HG03521 (cell line): Measurements from ENCODE around the gene RETREG3.
"Not testable (repeated sequence)": the region's sequence is repeated elsewhere in the genome, so short reads cannot be mapped to it uniquely, and the experiment has no call there.

ENCODE experiments used
- ATAC-seq: cut with Tn5 transposase; IDR thresholded peaks from one replicate; pipeline ENCODE4 v1.9.1; 2021; ENCODE audit warnings: mild to moderate bottlenecking, moderate library complexity; ENCODE audit not compliant: unreplicated experiment

The RETREG3 gene

GRCh38 chr17:42613699-42614295 lies 4.6 kb upstream of the RETREG3 start:
- no peak for ATAC-seq

GRCh38 chr17:42612013-42612412 lies 2.8 kb upstream of the RETREG3 start:
- no peak for ATAC-seq

- ATAC-seq = not testable (repeated sequence)
These were observed 934 bp upstream of the RETREG3 start for GRCh38 chr17:42609814-42610801.

- no peak for ATAC-seq
These were observed 631 bp downstream of the RETREG3 start for GRCh38 chr17:42608305-42609181.

DNA sequence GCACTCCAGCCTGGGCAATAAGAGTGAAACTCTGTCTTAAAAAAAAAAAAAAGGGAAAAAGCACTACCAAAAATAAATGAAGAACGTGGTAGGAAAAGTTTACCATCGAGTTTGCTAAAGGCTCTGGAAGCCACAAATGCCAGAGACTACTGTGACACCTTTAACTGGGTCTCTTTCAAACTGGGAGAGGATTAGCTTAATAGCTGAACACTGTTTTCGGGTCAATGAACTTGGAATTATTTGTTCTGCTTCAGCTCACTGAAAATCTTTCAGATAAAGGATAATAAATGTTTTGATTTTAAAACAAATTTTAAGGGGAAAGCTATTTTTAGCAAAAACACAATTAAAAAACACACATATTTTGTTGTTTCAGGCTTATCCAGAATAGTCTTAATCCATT lies 1.4 kb downstream of the RETREG3 start:
- no peak for ATAC-seq

DNA sequence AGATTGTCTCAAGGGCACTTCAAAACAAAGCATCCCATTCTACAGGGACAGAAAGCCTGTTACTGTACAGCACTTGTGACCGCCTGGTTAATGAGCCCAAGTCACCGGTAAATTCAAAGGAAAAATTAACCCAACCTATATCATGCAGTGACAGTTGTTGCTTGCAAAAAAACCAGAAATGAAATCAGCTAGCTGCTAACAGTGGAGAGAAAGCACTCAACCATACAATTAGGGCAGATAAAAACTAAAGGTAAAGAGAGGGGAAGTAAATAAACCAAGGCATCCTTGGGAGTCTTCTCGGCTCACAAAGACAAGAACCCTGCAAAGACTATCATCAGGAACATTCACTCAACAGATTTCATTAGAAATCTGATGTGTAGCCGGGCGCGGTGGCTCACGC lies 5.9 kb downstream of the RETREG3 start:
- ATAC-seq = no peak

GRCh38 chr17:42598905-42599304 lies 10.3 kb downstream of the RETREG3 start:
- no peak for ATAC-seq

- ATAC-seq = no peak
These were observed 12.8 kb downstream of the RETREG3 start for GRCh38 chr17:42596386-42596785.

GRCh38 chr17:42591411-42591810 lies 17.8 kb downstream of the RETREG3 start:
- ATAC-seq = no peak

DNA sequence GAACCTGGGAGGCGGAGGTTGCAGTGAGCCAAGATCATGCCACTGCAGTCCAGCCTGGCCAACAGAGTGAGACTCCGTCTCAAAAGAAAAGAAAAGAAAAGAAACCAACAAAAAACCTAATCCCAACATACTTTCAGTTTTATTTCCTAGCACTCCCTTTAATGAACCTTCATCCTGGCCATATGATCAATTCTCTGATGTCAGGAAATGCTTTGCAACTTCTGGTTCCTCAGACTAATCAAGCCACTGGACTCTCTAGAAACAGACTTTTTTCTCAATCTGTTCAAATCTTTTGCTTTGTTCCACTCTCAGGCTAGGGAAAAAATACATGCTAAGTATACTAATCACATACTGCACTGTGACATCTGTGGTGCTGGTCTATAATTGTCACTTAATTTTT lies 18.3 kb downstream of the RETREG3 start:
- no peak for ATAC-seq

GRCh38 chr17:42586514-42587230 lies 22.5 kb downstream of the RETREG3 start:
- no peak for ATAC-seq

DNA sequence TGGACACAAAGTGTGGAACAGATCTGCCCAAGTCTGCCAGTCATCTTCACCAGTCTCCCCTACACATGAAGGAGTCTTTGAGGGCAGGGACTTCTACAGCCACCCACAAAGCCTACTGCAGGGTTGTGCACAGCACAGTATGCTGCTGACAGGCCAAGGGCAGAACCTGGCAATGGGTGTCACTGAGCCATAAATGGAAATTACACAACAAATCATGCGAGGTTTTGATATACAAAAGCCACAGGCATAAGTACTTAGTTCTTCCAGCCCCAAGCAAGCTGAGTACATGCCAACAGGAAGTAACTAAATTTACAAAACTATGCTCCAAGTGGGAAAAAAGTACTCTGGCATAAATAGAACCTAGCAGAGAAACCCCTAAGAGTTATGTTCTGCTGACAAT lies 23.8 kb downstream of the RETREG3 start:
- ATAC-seq = no peak

GRCh38 chr17:42584880-42585279 lies 24.3 kb downstream of the RETREG3 start:
- no peak for ATAC-seq

DNA sequence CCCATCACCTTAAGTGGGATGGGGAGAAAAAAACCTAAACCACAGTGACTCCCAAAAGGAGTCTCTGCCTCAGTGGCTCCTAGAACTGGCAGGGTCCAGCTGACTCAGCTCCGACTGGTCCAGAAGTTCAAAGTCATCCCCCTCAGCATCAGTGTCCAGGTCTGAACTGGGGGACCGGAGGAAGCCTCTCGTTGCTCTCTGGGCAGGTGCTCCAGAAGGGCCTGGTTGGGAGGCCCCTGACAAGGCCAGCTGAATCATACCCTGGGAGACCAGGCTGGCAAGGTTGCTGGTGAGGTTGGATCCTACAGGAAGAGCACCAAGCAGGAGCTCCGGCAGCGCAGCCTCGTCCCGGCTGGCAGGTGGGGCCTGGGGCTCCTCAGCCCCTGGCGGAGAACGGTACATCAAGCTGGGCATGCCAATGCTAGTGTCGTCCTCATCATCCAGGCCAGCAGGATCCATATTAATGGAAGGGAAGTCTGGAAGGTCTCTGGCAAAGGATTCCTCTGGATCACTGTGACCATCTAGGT lies 27.4 kb downstream of the RETREG3 start:
- ATAC-seq = no peak

DNA sequence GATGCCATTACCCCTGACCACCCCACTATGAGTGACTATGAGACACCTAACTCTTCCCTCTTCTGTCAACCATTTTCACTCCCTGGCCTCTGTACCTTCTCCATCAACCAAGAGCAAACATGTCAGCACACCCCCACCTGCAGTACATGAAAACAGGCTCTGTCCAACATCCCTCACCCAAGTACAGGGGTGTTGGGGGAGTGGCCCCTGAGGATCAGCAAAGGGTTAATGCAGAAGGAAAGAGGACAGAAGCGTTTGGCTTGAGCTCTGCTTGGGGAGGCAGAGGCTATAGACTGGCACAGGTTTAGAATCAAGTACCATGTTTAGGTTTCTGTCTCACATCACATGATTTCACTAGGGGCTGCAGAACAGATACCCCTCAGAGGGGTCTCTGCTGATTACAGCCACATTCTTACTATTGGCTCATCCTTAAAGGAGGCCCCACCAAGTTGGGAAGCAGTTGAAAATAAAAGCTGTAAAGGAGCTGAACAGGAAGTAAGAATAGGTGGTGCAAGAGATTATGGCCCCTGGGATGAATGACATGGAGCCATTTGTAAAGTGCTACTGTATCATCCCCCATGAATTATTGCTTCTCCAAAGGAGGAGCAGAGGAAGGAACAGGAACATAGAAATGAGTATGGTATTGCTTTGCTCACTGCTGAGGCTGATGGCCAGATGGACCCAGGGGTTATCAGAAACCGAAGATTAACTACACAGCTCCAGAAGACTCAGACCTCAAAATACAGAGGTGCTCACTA lies 29.2 kb downstream of the RETREG3 start:
- ATAC-seq = no peak

DNA sequence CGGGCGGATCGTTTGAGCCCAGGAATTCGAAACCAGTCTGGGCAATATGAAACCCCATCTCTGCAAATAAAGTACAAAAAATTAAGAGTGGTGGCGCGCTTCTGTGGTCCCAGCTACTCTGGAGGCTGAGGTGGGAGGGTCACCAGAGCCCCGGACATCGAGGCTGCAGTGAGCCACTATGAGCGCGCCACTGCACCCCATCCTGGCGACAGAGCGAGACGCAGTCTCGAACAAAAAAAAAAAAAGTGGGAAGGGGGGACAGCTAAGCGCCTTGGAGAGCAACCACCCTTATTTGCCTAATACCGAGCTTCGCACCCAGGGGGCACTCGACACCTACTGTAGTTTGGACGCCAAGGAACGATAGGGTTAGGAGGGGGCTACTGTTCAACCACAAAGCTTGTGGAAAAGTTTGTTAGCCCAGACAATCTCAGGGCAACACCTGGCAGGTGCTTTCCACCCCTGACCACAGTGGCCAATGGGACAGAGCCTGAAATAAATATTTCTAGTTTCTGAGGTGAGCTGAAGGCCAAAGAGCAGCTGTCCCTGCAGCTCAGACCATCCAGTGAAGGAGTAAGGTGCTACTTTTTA lies 30.8 kb downstream of the RETREG3 start:
- ATAC-seq = peak; percentile 55

DNA sequence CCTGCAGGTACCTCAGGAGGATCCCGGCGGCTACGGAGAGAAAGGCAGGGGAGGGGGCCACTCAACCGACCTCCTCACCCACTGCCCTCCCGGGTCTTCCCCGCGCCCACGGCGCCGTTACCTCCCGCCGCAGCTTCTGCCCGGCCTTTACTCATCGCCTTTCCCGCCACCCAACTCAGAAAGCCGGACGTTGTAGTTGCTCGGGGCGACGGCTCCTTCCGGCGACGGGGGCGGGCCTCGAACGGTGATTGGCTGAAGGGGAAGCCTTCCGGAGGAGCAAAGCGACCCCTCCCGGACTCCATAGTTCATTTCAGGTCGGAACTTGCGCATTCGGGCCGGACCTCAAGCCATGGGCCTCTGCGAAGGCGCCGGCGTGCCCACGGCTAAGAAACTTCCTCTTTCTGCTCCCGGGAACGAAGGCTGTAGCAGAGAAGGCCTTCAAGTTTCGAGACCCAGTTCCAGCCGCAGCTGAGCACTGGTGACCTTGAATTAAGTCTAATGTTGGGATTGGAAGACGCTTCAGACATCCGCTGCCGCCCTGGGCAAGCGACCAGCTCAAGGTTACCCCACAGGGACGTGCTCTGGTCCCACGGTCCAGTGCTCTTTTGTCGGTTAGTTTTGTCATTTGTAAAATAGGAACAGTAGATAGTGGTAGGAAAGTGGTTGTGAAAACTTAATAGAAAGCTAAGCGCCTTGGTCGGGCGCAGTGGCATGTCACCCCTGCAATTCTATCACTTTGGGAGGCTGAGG lies 31.5 kb downstream of the RETREG3 start, which contains the start of gene PSMC3IP:
PSMC3IP (minus strand) TSS at position 198 of the 750 bp plus-strand sequence; CDS start at position 155, 43 bp downstream.
- peak; percentile 70 for ATAC-seq

DNA sequence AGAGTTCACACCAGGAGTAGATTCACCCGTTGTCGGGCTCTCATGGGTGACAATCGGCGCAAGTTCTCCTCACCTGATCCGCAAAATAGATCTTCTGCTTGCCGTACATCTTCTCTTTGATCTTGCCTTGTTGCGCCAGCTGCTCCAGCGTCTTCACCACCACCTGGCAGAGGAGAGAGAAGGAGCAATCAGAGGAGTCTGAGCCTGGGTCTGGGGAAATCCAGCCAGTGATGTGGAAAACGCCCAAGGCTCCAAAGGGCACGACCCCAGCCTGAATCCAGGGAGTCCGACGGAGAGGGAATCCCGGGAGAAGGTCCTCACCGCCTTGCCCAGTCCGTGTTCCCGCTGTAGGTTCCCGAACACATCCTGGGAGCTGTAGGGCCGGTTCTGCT lies 32.0 kb downstream of the RETREG3 start:
- ATAC-seq = no peak
